ENCODE measurements around the gene DNAJC8.
A peak's percentile ranks its signal among the peaks of the same experiment; 100 is the strongest.

DNAJC8 gene

DNA sequence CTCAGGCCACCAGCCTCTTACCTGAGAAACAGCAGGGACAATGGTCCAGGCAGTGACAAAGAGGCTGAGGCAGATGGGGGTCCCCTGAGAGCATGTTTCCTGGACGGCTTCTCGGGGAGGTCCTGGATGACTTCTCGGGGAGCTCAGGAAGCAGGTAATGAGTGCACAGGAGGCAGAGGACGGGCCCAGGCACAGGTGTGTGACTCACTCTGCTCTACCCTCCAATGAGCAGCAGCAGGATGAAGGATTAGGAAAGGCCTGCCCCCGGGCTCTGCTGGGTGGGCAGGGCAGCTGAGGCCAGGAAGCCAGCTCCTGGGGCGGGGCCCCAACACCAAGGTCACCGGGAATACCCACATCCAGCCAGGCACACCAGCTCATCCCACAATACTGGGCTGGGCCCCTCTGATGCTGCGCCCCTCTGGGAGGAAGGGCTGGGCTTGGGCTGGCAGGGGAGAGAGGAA, 39.1 kb downstream of the DNAJC8 start:
- Histone ChIP-seq H3K4me2 (peak overlapping the region in 10 of 11 experiments; percentile 2 to 69 (median 43); a peak in 17 of 22 replicates), H4K20me1 (peaks cover 0 to 26% (median 15%) of the 10 kb centered on the region in 11 experiments; a peak in 12 of 22 replicates), H3K4me3 (no peak overlapping the region), H3K27me3 (no peaks in the 10 kb centered on the region), H3K9me3 (replicated peaks in 1 of 11) (no peaks in the 10 kb centered on the region), H3K27ac (peak overlapping the region in 1 of 11 experiments; percentile 1; a peak in 2 of 22 replicates), H3K4me1 (peaks cover 44 to 77% (median 57%) of the 10 kb centered on the region in 10 experiments), H3K9ac (peak overlapping the region in 2 of 11 experiments; percentile 3 to 23; a peak in 3 of 22 replicates), H3K36me3 (peaks cover 4 to 12% (median 9%) of the 10 kb centered on the region in 11 experiments)
- TF ChIP-seq Cebpa-rat (IDR thresholded peaks at IDR 0.05), result no peak

- no peak for TF ChIP-seq Cebpa-rat (IDR thresholded peaks at IDR 0.05)
- Histone ChIP-seq H3K27ac (peak overlapping the region in 8 of 11 experiments; percentile 17 to 69 (median 42); a peak in 13 of 22 replicates), H4K20me1 (peaks cover 0 to 8% (median 0%) of the 10 kb centered on the region in 11 experiments; a peak in 3 of 22 replicates), H3K9me3 (replicated peaks in 1 of 11) (no peaks in the 10 kb centered on the region), H3K4me1 (peaks cover 18 to 51% (median 31%) of the 10 kb centered on the region in 10 experiments), H3K27me3 (no peaks in the 10 kb centered on the region), H3K4me2 (peak overlapping the region; percentile 18 to 79 (median 59); a peak in 19 of 22 replicates), H3K36me3 (no peaks in the 10 kb centered on the region), H3K9ac (peak overlapping the region in 5 of 11 experiments; percentile 3 to 43 (median 25); a peak in 3 of 22 replicates), H3K4me3 (no peak overlapping the region)
These were observed 41.7 kb downstream of the DNAJC8 start for GRCh38 chr1:28190996-28191645.

GRCh38 chr1:28190337-28190979, 42.4 kb downstream of the DNAJC8 start:
- no peak for TF ChIP-seq Cebpa-rat (IDR thresholded peaks at IDR 0.05)
- Histone ChIP-seq H3K4me1 (peaks cover 18 to 47% (median 29%) of the 10 kb centered on the region in 10 experiments), H3K36me3 (no peaks in the 10 kb centered on the region), H3K9me3 (replicated peaks in 1 of 11) (no peaks in the 10 kb centered on the region), H3K4me2 (peak overlapping the region; percentile 18 to 79 (median 59); a peak in 19 of 22 replicates), H3K27ac (peak overlapping the region in 8 of 11 experiments; percentile 17 to 69 (median 42); a peak in 13 of 22 replicates), H3K27me3 (no peaks in the 10 kb centered on the region), H3K9ac (peak overlapping the region in 5 of 11 experiments; percentile 3 to 43 (median 25); a peak in 3 of 22 replicates), H4K20me1 (0 out of 22 replicates have a peak, but pooled peaks cover 0 to 8% (median 0%) of the 10 kb centered on the region in 11 experiments), H3K4me3 (no peak overlapping the region)

- no peak overlapping the region for H3K4me2 ChIP-seq
- peaks cover 15 to 30% (median 20%) of the 10 kb centered on the region in 10 experiments for H3K4me1 ChIP-seq
- H3K9ac ChIP-seq, result no peak overlapping the region
- no peaks in the 10 kb centered on the region for H3K36me3 ChIP-seq
- no peaks in the 10 kb centered on the region for H3K9me3 ChIP-seq (replicated peaks in 1 of 11)
- no peak for TF ChIP-seq Cebpa-rat (IDR thresholded peaks at IDR 0.05)
- no peaks in the 10 kb centered on the region for H4K20me1 ChIP-seq
- H3K27ac ChIP-seq, result no peak overlapping the region
- no peak overlapping the region for H3K4me3 ChIP-seq
- H3K27me3 ChIP-seq, result no peaks in the 10 kb centered on the region
These were observed 47.8 kb downstream of the DNAJC8 start for GRCh38 chr1:28185071-28185470.

DNA sequence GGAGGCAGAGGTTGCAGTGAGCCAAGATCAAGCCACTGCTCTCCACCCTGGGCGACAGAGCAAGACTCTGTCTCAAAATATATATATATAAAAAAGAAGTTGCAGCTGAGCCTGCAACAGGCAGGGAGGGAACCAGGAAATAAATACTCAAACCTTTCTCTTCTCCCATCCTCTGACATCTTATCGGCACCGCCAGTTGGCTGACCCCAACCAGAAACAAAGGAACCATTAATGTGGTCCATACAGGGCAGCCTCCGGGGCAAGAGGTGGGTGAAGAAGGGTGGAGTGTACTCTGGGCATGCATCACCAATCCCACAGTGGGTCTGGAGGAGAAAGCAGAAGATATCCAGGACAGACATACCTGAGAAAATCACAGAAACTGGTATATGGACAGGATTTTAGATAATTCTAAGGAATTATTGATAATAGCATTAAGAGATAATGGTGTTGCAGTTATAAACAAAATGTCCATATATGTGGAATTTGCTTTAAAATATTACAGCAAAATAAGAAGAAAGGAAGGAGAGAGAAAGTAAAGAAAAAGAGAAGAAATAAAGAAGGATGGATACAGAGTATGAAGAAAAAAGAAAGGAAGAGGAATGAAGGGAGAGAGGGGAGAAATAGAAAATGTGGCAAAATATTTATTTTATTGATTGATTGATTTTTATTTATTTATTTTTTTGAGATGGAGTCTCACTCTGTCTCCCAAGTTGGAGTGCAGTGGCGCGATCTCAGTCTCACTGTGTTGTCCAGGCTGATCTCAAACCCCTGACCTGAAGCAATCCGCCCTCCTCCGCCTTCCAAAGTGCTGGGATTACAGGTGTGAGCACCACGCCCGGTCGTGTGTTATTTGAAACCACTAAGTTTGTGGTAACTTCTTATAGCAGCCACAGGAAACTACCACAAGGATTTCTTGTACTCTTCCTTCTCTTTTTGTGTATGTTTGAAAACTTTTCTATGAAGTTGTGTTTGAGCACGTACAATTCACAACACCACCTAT, 52.2 kb downstream of the DNAJC8 start:
- no peaks in the 10 kb centered on the region for H3K9me3 ChIP-seq (replicated peaks in 1 of 11)
- no peaks in the 10 kb centered on the region for H3K36me3 ChIP-seq
- peaks cover 0 to 15% (median 0%) of the 10 kb centered on the region in 11 experiments; a peak in 4 of 22 replicates for H4K20me1 ChIP-seq
- peaks cover 36 to 68% (median 52%) of the 10 kb centered on the region in 10 experiments for H3K4me1 ChIP-seq
- TF ChIP-seq Cebpa-rat (IDR thresholded peaks at IDR 0.05), result no peak
- H3K27ac ChIP-seq, result no peak overlapping the region
- peak overlapping the region; percentile 13 to 76 (median 54) for H3K4me2 ChIP-seq
- H3K9ac ChIP-seq, result peak overlapping the region in 1 of 11 experiments; percentile 56; a peak in 2 of 22 replicates
- H3K4me3 ChIP-seq, result no peak overlapping the region
- H3K27me3 ChIP-seq, result no peaks in the 10 kb centered on the region

GRCh38 chr1:28178690-28179485, 53.9 kb downstream of the DNAJC8 start:
- Histone ChIP-seq H3K4me3 (no peak overlapping the region), H3K9me3 (replicated peaks in 1 of 11) (no peaks in the 10 kb centered on the region), H3K4me1 (peaks cover 41 to 85% (median 69%) of the 10 kb centered on the region in 10 experiments), H3K27me3 (peaks cover 0 to 5% (median 0%) of the 10 kb centered on the region in 11 experiments; a peak in 2 of 22 replicates), H3K27ac (no peak overlapping the region), H3K36me3 (peaks cover 0 to 5% (median 0%) of the 10 kb centered on the region in 11 experiments; a peak in 2 of 22 replicates), H4K20me1 (peaks cover 0 to 15% (median 0%) of the 10 kb centered on the region in 11 experiments; a peak in 4 of 22 replicates), H3K9ac (no peak overlapping the region), H3K4me2 (peak overlapping the region in 9 of 11 experiments; percentile 83 to 100 (median 92); a peak in 10 of 22 replicates)
- no peak for TF ChIP-seq Cebpa-rat (IDR thresholded peaks at IDR 0.05)
